Cardiac muscle cell (in vitro differentiated cells and primary cell): ENCODE data around the gene SLC9A9. TPM values are rescaled to one million over a fixed set of nuclear protein-coding genes. Genes with fewer than 3 reads are reported as not detected.

Source experiments
- DNase-seq, 2 donors: peaks; one replicate each; pipeline versions ENCODE4 v3.0.0 to v3.0.0-alpha.2; 2010 to 2017; ENCODE audit warnings: low read depth in 1 of 2, low spot score in 1 of 2
- H3K27ac ChIP-seq: fragments of 200-600 bp; sonication (generic); 2 replicates; pipeline ENCODE4 v1.5.1; 2016
- H3K27me3 ChIP-seq: fragments of 200-600 bp; sonication (generic); 2 replicates; pipeline ENCODE4 v1.6.0; 2016; ENCODE audit warnings: control low read depth
- H3K36me3 ChIP-seq: fragments of 200-600 bp; sonication (generic); 2 replicates; pipeline ENCODE4 v1.5.1; 2016; ENCODE audit warnings: control low read depth
- H3K4me1 ChIP-seq: fragments of 200-600 bp; sonication (generic); 2 replicates; pipeline ENCODE4 v1.8.1; 2017; ENCODE audit warnings: low read depth, mild to moderate bottlenecking, mixed run types
- H3K4me3 ChIP-seq: fragments of 200-600 bp; sonication (generic); 2 replicates; pipeline ENCODE4 v1.5.1; 2016; ENCODE audit warnings: mild to moderate bottlenecking
- H3K9me3 ChIP-seq: fragments of 200-600 bp; sonication (generic); 2 replicates; pipeline ENCODE4 v1.5.1; 2017; ENCODE audit warnings: low read depth, mild to moderate bottlenecking, control low read depth
- polyA plus RNA-seq: library from polyadenylated mRNA; unstranded; fragments of >200 nt; fragmentation: Nextera tagmentation; extraction: Ambion mirVana; gene quantifications from 2 replicates; pipeline ENCODE4 v1.2.1, GENCODE V29; 2016
- total RNA-seq: library from RNA; depleted of rRNA; stranded (reverse); fragments of >200 nt; gene quantifications from 2 replicates; pipeline ENCODE4 v1.2.3, GENCODE V29; 2016
- TF ChIP-seq, protein P1 (sequence below): IDR thresholded peaks from 2 replicates; pipeline ENCODE4 v1.5.1; 2012; ENCODE audit warnings: low read depth, mild to moderate bottlenecking, low read length

SLC9A9 gene
- total and polyA plus RNA-seq, 2 experiments from 2014 or later = 0.73 to 1.5 TPM

- Histone ChIP-seq H3K4me1 (no peaks in the 10 kb centered on the region), H3K27me3 (no peaks in the 10 kb centered on the region), H3K36me3 (no peaks in the 10 kb centered on the region), H3K27ac (no peak overlapping the region), H3K9me3 (no peaks in the 10 kb centered on the region), H3K4me3 (no peak overlapping the region)
- TF ChIP-seq, protein P1, sequence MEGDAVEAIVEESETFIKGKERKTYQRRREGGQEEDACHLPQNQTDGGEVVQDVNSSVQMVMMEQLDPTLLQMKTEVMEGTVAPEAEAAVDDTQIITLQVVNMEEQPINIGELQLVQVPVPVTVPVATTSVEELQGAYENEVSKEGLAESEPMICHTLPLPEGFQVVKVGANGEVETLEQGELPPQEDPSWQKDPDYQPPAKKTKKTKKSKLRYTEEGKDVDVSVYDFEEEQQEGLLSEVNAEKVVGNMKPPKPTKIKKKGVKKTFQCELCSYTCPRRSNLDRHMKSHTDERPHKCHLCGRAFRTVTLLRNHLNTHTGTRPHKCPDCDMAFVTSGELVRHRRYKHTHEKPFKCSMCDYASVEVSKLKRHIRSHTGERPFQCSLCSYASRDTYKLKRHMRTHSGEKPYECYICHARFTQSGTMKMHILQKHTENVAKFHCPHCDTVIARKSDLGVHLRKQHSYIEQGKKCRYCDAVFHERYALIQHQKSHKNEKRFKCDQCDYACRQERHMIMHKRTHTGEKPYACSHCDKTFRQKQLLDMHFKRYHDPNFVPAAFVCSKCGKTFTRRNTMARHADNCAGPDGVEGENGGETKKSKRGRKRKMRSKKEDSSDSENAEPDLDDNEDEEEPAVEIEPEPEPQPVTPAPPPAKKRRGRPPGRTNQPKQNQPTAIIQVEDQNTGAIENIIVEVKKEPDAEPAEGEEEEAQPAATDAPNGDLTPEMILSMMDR = no peak
- no peak for DNase-seq
Observed at GRCh38 chr3:143653493-143653892, 194.8 kb downstream of the SLC9A9 start.

DNA sequence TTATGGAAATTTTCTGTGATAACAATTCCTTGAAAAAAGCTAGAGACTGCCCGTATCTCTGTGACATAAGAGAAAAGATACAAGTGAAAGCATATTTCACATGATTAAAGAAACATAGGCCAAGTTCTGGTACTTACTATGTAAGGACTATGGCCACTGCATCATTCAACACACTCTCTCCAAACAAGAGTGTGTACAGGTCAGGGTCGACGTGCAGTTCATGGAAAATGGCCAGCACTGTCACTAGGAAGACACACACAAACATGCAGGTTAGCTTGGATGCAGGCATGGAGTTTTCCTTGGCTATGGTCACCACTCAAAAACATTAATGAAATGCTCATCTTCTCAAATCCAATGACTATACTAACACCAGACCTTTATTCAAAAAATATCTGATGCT is 196.2 kb downstream of the SLC9A9 start:
- Histone ChIP-seq H3K27ac (no peak overlapping the region), H3K36me3 (no peaks in the 10 kb centered on the region), H3K27me3 (no peaks in the 10 kb centered on the region), H3K4me1 (no peaks in the 10 kb centered on the region), H3K4me3 (no peak overlapping the region), H3K9me3 (no peaks in the 10 kb centered on the region)
- TF ChIP-seq, protein P1 = no peak
- DNase-seq = no peak

DNA sequence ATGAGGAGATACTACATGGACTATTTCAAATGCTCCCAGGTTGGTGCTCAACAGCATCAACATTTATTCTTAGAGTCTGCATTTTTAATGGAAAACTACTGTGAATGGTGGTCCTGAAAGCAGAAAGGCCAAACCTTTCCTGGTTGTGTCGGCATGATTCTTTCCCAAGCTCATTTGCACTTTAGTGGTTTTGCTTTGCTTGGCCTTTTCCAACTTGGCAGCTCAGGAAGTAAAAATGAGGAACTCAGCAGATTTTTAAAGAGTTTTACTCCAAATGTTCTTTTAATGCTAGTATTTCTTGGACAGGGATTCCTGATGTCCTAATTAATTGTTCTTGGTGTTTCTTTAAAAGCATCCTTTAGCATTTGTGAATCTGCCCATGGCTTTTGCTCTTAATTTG is 197.4 kb downstream of the SLC9A9 start:
- no peak for DNase-seq
- no peaks in the 10 kb centered on the region for H3K36me3 ChIP-seq
- no peak overlapping the region for H3K4me3 ChIP-seq
- TF ChIP-seq, protein P1 = no peak
- no peak overlapping the region for H3K27ac ChIP-seq
- H3K9me3 ChIP-seq = no peaks in the 10 kb centered on the region
- no peaks in the 10 kb centered on the region for H3K4me1 ChIP-seq
- no peaks in the 10 kb centered on the region for H3K27me3 ChIP-seq

DNA sequence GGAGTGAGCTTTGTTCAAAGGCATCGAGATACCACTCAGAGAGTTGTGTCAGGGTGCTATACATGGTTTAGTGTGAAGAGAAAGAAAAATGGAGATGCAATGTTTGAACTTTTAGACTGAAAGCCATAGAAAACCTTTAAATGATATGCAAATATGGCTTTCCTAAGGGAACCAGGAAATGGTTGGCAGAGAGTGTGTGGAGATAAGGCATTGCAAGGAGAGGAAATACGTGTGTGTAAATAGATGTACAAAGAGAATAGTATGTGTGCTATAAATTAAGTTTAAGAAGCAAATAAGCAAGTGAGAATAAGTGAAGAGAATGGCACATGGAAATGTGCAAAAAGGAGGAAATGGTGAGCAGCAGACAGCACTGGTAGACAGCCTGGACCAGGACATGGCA is 198.1 kb downstream of the SLC9A9 start:
- H3K4me3 ChIP-seq = no peak overlapping the region
- TF ChIP-seq, protein P1 = no peak
- H3K27me3 ChIP-seq = no peaks in the 10 kb centered on the region
- no peaks in the 10 kb centered on the region for H3K36me3 ChIP-seq
- no peaks in the 10 kb centered on the region for H3K9me3 ChIP-seq
- H3K27ac ChIP-seq = no peak overlapping the region
- H3K4me1 ChIP-seq = no peaks in the 10 kb centered on the region
- DNase-seq = no peak

- Histone ChIP-seq H3K4me1 (peaks cover 6% of the 10 kb centered on the region), H3K27me3 (no peaks in the 10 kb centered on the region), H3K4me3 (no peak overlapping the region), H3K9me3 (no peaks in the 10 kb centered on the region), H3K27ac (no peak overlapping the region), H3K36me3 (no peaks in the 10 kb centered on the region)
- TF ChIP-seq, protein P1 = peak; percentile 28
- DNase-seq = peak; percentile 3 to 25
Observed at GRCh38 chr3:143648708-143649107, 199.6 kb downstream of the SLC9A9 start.

DNA sequence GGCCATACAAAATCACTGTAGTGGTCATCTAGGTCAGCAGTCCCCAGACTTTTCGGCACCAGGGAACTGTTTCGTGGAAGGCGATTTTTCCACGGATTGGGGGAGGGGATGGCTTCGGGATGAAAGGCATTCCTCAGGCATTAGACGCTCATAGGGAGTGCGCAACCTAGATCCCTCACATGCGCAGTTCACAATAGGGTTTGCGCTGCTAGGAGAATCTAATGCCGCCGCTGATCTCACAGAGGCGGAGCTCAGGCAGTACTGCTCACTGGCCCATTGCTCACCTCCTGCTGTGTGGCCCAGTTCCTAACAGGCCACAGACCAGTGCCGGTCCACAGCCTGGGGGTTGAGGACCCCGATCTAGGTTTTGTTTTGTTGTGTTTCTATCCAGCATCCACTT is 200.1 kb downstream of the SLC9A9 start:
- Histone ChIP-seq H3K4me3 (no peak overlapping the region), H3K4me1 (peaks cover 6% of the 10 kb centered on the region), H3K27ac (no peak overlapping the region), H3K27me3 (no peaks in the 10 kb centered on the region), H3K36me3 (no peaks in the 10 kb centered on the region), H3K9me3 (no peaks in the 10 kb centered on the region)
- DNase-seq = no peak
- TF ChIP-seq, protein P1 = no peak
